GM12864 (cell line): ENCODE data around the gene CDK5RAP1.

Source experiments
- DNase-seq: peaks from one replicate; pipeline ENCODE4 v3.0.0-alpha.2; 2011; ENCODE audit warnings: low read depth
- H3K4me3 ChIP-seq: 2 replicates; pipeline ENCODE4 v1.5.1; 2011; ENCODE audit warnings: mild to moderate bottlenecking, low read depth, low read length, control low read depth
- TF ChIP-seq, protein P1 (sequence below): IDR thresholded peaks from 2 replicates; pipeline ENCODE4 v1.5.1; 2011; ENCODE audit warnings: low read depth, mild to moderate bottlenecking, moderate library complexity, low read length, control low read depth, inconsistent platforms; ENCODE audit errors: missing control alignments

The CDK5RAP1 gene, protein sequence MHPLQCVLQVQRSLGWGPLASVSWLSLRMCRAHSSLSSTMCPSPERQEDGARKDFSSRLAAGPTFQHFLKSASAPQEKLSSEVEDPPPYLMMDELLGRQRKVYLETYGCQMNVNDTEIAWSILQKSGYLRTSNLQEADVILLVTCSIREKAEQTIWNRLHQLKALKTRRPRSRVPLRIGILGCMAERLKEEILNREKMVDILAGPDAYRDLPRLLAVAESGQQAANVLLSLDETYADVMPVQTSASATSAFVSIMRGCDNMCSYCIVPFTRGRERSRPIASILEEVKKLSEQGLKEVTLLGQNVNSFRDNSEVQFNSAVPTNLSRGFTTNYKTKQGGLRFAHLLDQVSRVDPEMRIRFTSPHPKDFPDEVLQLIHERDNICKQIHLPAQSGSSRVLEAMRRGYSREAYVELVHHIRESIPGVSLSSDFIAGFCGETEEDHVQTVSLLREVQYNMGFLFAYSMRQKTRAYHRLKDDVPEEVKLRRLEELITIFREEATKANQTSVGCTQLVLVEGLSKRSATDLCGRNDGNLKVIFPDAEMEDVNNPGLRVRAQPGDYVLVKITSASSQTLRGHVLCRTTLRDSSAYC

DNA sequence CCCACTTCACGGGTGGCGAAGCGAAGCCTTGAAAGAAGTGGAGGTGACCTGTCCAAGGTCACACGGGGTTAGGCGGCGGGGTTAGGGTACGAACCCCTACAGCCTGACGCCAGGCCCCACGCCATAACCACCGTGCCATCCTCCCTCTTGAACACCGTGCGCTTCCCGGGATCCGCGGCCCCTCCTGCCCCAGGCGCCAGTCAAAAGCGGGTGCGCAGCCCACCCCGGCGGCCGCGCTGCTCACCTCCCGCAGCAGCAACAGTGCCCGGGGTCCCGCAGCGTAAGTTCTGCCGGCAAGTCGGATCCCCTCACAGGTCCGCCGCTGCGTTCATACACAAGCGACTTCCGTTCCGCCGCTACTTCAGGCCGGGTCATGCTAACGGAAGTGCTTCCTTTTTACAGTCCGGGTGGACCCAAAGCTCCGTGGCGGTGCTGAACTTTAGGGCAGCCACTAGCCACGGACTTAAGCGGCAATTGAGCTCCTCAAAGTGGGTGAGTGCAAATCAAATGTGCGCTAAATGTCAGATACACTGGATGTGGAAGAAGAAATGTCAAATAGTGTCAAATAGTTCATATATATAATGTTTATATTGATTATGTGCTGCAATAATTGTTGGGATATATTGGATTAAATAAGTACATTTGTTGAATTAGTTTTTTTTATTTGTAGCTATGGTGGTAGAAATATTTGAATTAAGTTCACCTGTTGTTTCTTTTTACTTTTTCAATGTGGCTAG is at the start of gene CDK5RAP1:
TSS of gene CDK5RAP1 (minus strand) at position 336 of the 737 bp plus-strand sequence. CDS start 4,455 bp downstream, outside the sequence.
- peak within 1 kb of the TSS; percentile 80 for H3K4me3 ChIP-seq
- peak; percentile 86 for DNase-seq
- TF ChIP-seq, protein P1, sequence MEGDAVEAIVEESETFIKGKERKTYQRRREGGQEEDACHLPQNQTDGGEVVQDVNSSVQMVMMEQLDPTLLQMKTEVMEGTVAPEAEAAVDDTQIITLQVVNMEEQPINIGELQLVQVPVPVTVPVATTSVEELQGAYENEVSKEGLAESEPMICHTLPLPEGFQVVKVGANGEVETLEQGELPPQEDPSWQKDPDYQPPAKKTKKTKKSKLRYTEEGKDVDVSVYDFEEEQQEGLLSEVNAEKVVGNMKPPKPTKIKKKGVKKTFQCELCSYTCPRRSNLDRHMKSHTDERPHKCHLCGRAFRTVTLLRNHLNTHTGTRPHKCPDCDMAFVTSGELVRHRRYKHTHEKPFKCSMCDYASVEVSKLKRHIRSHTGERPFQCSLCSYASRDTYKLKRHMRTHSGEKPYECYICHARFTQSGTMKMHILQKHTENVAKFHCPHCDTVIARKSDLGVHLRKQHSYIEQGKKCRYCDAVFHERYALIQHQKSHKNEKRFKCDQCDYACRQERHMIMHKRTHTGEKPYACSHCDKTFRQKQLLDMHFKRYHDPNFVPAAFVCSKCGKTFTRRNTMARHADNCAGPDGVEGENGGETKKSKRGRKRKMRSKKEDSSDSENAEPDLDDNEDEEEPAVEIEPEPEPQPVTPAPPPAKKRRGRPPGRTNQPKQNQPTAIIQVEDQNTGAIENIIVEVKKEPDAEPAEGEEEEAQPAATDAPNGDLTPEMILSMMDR: no peak

DNA sequence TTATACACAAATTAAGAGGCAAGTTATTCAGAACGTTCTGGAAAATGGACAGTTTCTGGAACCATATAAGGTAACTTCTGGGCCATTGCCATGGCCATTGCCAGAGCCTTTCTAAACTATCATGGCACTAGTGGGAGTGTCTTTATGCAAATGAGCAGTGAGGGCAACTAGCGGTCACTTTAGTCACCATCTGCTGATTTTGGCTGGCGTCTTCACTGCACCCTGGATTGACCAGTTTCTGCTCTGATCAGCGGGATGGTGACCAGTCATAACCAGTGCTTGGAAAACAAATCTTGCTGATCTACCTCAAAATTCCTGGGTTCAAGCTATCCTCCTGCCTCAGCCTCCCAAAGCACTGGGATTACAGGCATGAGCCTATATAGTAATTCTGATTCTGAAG is 49.5 kb upstream of the CDK5RAP1 start:
- DNase-seq: no peak
- H3K4me3 ChIP-seq: no peak overlapping the region
- TF ChIP-seq, protein P1: no peak

DNA sequence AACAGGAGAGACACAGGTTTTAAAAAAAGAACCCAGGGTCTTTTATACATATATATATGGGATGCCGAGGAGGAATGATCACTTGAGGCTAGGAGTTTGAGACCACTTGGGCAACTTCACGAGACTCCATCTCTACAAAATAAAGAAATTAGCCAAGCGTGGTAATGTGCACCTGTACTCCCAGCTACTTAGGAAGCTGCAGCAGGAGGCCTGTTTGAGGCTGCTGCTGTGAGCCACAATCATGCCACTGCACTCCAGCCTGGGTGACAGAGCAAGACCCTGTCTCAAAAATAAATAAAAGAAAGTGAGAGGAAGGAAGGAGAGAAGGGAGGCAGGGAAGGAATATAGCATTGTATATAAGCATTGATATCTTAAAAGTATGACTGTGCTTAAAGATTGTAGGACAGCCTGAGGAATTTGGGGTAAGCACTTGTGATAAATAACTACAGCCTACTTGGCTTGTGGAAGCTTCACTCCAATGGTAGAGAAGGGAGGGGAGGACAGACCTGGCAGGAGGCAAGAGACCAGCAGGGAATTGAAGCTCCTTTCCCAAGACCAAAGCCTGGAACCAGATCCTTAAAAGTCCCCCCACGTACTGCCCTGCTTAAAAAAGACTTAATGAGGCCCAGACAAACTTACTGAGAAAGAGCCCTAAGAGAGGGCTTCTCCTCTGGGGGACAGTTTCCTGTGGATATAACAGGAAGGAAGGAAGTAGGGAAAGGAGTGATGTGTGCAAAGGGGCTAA is 44.7 kb upstream of the CDK5RAP1 start:
- no peak overlapping the region for H3K4me3 ChIP-seq
- TF ChIP-seq, protein P1: no peak
- no peak for DNase-seq

DNA sequence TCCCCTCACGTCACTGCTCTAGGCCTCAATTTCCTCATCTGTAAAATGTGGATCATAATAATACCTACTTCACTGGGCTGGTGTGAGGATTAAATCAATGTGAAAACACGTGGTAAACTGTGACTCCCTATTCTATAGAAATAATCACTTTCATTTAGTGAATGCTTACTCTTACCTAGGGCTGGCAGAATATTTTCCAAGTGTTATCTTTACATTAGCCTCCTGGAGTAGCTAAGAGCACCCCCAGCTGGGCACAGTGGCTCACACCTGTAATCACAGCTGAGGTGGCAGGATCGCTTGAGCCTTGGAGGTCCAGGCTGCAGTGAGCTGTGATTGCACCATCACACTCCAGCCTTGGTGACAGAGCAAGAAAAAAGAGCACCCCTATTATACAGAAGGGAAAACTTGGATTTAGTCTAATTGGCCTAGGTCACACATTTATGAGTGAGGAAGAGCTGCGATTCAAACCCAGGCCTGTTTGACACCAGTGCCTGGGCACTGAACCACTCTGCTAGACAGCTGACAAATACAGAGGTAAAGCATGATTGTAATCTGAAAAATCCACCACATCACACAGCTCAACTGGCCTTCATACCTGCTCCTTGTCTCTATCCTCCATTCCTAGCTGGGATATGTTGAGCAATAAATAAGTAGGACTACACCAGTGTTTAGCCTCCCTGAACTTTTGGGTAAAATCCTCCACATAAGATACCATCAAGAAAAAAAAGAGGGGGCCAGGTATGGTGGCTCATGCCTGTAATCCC is 43.7 kb upstream of the CDK5RAP1 start:
- DNase-seq: no peak
- no peak overlapping the region; the same call in 1 of the 2 replicates for H3K4me3 ChIP-seq
- TF ChIP-seq, protein P1: peak; percentile 36

DNA sequence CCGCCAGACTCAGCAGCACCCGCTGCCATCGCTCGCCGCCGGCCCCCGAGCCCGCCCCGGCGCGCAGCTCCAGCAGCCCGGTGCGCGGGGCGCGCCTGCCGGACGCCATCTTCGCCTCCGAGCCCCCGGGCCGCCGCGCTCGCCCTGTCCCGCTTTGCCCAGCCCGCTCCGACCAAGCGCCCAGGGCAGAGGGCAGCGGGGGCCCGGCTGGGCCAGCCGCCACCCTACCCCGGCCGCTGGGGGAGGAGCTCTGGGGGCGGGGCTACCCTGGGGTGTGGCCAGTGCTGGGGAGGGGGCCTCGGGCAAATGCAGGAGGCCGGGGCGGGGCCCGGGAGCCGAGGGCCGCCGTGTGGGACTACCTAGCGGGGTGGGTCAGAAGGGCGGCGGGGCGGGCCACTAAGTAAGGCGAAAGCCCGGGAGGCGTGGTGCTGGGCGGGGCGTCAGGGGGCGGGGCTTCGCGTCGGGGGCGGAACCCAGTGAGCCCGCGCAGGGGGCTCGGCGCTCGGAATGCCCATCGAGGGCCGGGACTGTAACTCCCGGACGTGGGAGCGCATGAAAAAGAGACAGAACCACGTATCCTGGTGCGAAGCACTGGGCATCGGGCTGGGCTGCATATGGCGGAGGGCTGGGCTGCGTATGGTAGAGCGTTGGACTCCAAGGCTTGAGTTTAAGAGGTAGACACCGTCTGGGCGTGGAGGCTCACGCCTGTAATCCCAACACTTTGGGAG is 42.4 kb upstream of the CDK5RAP1 start, which contains the start of gene SNTA1:
TSS of gene SNTA1 (minus strand) at position 252 of the 728 bp plus-strand sequence. CDS start at position 109, 143 bp downstream.
- H3K4me3 ChIP-seq: peak within 1 kb of the TSS; percentile 67
- TF ChIP-seq, protein P1: no peak
- no peak for DNase-seq
